NB4 (cell line): ENCODE measurements around the gene ITPK1.

Source experiments
- TF ChIP-seq, protein P1 (sequence below): IDR thresholded peaks from one replicate; pipeline ENCODE4 v1.5.1; 2012; ENCODE audit warnings: low read depth, low read length
- TF ChIP-seq, protein P2 (sequence below): IDR thresholded peaks from 2 replicates; pipeline ENCODE4 v1.6.1; 2011; ENCODE audit warnings: low read depth, low read length

DNA sequence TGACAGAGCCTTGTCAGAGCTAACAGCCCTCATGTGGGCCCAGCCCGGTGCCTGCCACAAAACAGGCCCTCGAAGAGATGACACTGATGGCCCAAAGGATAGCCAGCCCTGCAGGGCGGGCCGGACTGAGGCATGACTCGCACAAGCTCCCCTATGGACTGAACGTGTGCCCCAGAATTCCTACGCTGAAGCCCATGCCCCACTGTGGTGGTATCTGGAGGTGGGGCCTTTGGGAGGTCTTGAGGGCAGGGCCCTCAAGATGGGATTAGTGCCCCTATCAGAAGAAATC is 154.2 kb downstream of the ITPK1 start:
- TF ChIP-seq, protein P1, sequence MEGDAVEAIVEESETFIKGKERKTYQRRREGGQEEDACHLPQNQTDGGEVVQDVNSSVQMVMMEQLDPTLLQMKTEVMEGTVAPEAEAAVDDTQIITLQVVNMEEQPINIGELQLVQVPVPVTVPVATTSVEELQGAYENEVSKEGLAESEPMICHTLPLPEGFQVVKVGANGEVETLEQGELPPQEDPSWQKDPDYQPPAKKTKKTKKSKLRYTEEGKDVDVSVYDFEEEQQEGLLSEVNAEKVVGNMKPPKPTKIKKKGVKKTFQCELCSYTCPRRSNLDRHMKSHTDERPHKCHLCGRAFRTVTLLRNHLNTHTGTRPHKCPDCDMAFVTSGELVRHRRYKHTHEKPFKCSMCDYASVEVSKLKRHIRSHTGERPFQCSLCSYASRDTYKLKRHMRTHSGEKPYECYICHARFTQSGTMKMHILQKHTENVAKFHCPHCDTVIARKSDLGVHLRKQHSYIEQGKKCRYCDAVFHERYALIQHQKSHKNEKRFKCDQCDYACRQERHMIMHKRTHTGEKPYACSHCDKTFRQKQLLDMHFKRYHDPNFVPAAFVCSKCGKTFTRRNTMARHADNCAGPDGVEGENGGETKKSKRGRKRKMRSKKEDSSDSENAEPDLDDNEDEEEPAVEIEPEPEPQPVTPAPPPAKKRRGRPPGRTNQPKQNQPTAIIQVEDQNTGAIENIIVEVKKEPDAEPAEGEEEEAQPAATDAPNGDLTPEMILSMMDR, result no peak
- TF ChIP-seq, protein P2, sequence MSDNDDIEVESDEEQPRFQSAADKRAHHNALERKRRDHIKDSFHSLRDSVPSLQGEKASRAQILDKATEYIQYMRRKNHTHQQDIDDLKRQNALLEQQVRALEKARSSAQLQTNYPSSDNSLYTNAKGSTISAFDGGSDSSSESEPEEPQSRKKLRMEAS, result no peak
